Measurements from ENCODE around the gene BHLHE40. TPM values are rescaled to one million over a fixed set of nuclear protein-coding genes. Genes with fewer than 3 reads are reported as not detected.

Gene BHLHE40
- total and polyA plus RNA-seq, 2 donors (not counting 3 experiments of a cell fraction or from before 2014, with no cell fraction given), result 40.3 to 57.9 TPM

DNA sequence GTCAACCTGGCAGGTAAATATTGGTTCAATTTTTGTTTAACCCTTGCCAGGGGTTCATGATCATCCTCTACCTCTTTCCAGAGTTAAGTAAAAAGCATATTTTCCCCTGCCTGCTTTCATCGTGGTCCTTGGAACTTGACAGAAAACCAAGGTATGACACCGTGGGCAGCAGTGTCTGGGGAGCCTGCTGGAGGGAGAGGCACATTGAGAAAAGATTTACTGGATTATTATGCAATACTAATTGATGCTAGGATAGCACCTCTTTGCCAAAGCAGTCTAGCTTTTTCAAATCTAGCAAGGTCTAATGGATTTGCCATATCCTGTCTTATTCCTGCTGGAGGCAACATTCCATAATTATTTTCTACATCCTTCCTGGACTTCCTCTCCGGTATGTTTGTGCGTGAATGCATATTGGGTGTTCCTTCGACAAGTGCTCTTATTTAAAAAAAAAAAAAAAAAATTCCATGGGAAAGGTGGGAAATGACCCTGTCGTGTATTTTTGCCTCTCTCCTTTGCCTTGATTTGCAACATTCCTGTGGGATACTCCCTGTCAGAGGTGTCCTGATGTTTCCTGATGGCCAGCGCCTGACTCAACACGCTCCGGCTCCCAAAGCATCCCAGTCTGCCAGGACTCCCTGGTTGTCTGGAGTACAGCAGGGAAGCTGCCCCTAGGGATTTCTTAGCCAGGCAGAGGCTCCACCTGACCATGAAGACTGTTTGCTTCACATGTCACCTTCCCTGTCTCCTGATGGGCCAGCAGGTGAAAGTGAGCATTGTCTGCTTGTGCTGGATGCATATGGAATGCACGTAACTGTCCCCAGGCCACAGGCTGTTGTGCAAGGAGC lies 6.3 kb downstream of the BHLHE40 start:
- H3K9me1 ChIP-seq (replicated peaks; ENCODE audit: control insufficient read depth, extremely low read depth, insufficient read depth, low read length), result no peaks in the 10 kb centered on the region
- H3K9ac ChIP-seq (replicated peaks; ENCODE audit: extremely low read depth, insufficient read depth, low read length), result peak overlapping the region; percentile 98
- H3K9me3 ChIP-seq (replicated peaks; ENCODE audit: control insufficient read depth, insufficient read depth, low read length), result no peaks in the 10 kb centered on the region
- peak overlapping the region in 1 of 3 experiments; percentile 33 for H3K4me3 ChIP-seq (replicated peaks in 1 of 3; ENCODE audit: insufficient read depth in 1 of 3, low read depth in 1 of 3, low read length in 3 of 3)
- ChIA-PET CTCF (interaction anchor here (0.6 to 13.6 kb wide), 15 partner anchors 9 to 274 kb away, joined by 3 to 327 read pairs (median 9); no protein-coding TSS in a partner anchor), POLR2A (interaction anchor here (1.0 to 5.0 kb wide), 2 partner anchors 31 to 37 kb away, joined by 5 to 46 read pairs; no protein-coding TSS in a partner anchor)
- H3K79me2 ChIP-seq (ENCODE audit: control insufficient read depth, insufficient read depth, low read length), result peaks cover 40% of the 10 kb centered on the region
- H3K4me2 ChIP-seq (ENCODE audit: insufficient read depth, low read length), result peak overlapping the region; percentile 96
- dilution Hi-C loops (cut with MboI; ENCODE audit: extremely low pct_ligation_motif_present, low sequenced_read_pairs), result no loop called here
- no peaks in the 10 kb centered on the region for H3K27me3 ChIP-seq (ENCODE audit: control insufficient read depth in 2 of 2, insufficient read depth in 2 of 2, low read length in 2 of 2)
- H3K4me1 ChIP-seq (ENCODE audit: control insufficient read depth, extremely low read depth, insufficient read depth, low read length), result peaks cover 65% of the 10 kb centered on the region
- peak overlapping the region; percentile 100 for H3K27ac ChIP-seq (ENCODE audit: insufficient read depth, low read depth, low read length)
- no peak overlapping the region for H2AFZ ChIP-seq (ENCODE audit: low read depth, low read length)
- H4K20me1 ChIP-seq (replicated peaks; ENCODE audit: control insufficient read depth, extremely low read depth, insufficient read depth, low read length), result no peaks in the 10 kb centered on the region
- H3K36me3 ChIP-seq (ENCODE audit: control insufficient read depth in 2 of 2, extremely low read depth in 1 of 2, insufficient read depth in 2 of 2, low read length in 2 of 2), result peaks cover 4 to 8% of the 10 kb centered on the region in 2 experiments
- intact Hi-C loops (cut with micrococcal nuclease), result loop anchor here (1.0 kb wide), 3 partner anchors 7 to 244 kb away; no protein-coding TSS in a partner anchor
- TF ChIP-seq JUN (IDR thresholded peaks at IDR 0.05; ENCODE audit: borderline replicate concordance, insufficient read depth, insufficient read length, low read depth), result peak; percentile 29
- TF ChIP-seq POLR2A (IDR thresholded peaks at IDR 0.05; ENCODE audit: low read depth, low read length), result no peak
- peak; percentile 89 for TF ChIP-seq POLR2AphosphoS5 (IDR thresholded peaks at IDR 0.05; ENCODE audit: insufficient read depth, low read depth, low read length)
- TF ChIP-seq, protein P1, sequence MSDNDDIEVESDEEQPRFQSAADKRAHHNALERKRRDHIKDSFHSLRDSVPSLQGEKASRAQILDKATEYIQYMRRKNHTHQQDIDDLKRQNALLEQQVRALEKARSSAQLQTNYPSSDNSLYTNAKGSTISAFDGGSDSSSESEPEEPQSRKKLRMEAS (IDR thresholded peaks at IDR 0.05; ENCODE audit: insufficient read depth, insufficient read length), result peak; percentile 1
- TF ChIP-seq FOS (IDR thresholded peaks at IDR 0.05; ENCODE audit: borderline replicate concordance, insufficient read depth, low read length), result peak; percentile 77
- DNase-seq (ENCODE audit: low read depth, low spot score), result peak; percentile 90
- BruUV-seq (replicated peaks), result TSS peak; percentile 2
- FAIRE-seq, result peak; percentile 87
